GM20431 (cell line): ENCODE measurements around the gene TET3.

Experiments used
- in situ Hi-C: fragments of 300-500 bp; cut with MseI, MboI; formaldehyde crosslinking; loops from one replicate; pipeline ENCODE4 v1.15.0; 2020; ENCODE audit warnings: low sequenced_read_pairs; ENCODE audit not compliant: unreplicated experiment

The TET3 gene

DNA sequence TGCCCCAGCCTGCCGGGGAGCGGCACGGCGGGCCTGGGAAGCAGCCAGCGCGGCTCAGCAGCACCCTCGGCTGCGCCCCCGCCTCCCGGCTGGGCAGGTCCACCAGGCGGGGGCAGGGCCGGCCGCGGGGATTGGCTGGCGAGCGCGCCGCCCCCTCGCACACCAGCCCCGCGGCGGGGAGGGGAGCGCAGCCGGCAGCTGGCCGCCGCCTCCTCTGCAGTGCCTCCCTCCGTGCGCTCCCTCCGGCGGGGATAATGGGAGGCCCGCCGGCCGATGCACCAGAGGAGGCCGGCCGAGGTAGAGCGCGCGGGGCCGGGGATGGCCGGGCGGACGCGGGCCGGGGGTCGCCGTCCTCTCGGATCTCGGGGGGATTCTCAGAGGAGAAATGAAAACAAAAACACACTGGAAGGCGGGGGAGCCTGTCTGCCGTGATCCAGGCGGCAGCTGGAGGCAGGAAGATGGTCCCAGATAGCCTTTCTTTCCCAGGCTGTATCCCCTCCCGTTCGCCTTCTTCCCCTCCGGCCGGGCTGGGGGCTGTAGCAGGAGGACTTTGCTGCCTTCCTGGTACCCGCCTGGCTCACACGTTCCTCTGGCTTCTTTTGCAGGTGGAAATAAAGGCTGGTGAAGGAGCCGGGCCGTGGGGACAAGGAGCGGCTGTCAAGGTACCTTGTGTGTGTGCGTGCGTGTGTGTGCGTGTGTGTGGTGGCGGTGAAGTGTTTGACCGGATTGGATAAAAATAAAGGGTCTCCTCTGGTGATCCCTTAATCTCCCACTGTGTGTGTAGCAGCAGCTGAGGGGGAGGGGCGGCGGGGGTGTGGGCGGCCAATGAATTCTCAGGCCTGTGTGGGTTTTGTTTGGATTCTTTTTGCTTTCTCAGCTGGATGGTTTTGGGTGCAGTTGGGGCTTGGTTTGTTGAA lies 18.1 kb downstream of the TET3 start:
- in situ Hi-C loops: no loop called here

DNA sequence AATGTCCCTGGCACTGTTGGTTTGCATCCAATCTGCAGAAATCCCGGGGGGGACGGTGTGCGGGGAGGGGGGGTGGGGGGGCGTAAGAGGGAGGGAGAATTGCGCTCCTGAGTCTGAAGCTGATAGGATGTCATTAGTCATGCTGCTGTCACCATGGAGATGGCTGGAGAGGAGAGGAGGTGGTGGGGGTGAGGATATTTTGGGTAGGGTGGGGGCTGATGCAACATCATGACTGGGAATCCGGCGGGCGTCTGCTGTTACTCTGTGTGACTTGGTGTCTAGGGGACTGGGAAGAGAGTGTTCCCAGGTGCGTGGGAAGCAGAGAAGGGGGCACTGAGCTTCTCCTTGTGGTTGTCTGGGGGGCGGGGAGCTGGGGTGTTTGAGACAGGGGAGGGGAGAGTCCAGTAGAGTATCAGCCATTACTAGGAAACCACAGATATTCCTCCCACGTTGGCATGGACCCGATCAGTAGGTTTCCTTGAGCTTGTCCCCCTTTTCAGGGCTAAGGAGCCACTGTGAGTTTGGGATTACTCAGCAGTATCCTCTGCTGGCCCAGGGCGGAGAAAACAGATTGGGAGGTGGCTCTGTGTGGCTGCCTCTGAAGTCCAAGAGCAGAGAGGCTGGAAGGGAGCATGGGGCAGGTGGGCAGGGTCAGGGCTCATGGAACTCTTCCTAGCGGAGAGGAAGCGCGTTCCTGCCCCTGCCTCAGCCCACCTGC lies 18.9 kb downstream of the TET3 start:
- in situ Hi-C loops: no loop called here

DNA sequence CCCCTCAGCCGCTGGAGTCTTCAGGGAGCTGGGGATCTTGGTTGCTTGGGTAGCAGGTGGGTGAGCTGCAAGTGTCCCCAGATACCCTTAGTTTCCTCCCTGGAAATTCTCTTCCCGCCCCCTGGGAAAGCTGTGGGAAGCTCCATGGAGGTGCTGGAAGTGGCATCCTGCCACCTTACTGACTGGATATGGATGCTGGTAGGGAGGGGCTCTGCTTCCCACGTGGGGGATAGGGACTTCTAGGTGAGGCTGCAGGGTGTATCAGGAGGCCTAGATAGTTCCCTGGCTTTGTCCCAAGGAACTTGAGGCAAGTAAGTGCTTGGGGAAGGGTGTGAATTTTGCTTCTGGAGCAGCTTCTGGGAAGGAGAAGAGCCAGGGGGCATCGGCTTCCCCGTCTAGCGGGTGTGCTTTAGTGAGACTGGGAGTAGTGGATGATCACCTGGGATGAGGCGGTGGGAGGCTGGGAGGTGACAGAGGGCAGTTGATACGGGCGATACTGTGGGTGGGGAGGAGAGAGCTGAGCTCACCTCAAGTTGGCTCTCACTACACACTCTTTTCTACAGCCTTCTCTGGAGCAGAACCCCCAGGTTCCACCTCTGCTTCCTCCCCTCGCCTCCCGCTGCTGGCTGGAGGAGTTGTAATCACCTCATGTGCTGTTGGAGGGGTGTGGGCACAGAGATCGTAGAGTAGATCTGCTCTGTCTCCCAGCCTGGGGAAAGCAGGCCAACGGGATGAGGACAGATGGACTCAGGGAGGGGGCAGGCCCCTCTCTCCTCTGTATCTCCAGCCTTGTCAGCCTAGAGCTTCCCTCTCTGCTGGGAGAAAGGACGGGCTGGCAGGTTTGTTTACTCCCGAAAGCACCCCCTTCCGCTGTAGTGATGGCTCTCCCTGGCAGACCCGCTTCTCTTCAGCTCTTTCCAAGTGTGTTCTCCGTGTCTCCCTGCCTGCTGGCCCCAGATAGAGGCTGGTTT lies 19.8 kb downstream of the TET3 start:
- in situ Hi-C loops: no loop called here

DNA sequence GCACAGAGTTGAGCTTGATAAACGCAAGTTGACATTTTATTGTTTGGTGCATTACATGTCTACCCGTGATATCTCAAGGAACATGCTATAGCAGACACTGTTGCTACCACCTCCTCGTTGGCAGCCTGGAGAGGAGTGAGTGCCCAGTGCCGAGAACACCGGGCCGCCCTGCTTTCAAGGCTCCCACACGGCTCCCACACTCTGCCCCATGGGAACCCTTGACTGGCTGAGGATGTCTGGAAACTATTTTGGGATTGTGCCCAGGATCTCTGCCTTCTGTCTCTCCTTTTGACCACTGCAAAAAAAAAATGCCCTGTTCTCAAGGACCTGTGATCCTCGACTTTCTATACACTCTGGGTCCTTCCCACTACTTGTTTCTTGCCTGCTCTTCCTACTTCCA lies 21.1 kb downstream of the TET3 start:
- in situ Hi-C loops: no loop called here

DNA sequence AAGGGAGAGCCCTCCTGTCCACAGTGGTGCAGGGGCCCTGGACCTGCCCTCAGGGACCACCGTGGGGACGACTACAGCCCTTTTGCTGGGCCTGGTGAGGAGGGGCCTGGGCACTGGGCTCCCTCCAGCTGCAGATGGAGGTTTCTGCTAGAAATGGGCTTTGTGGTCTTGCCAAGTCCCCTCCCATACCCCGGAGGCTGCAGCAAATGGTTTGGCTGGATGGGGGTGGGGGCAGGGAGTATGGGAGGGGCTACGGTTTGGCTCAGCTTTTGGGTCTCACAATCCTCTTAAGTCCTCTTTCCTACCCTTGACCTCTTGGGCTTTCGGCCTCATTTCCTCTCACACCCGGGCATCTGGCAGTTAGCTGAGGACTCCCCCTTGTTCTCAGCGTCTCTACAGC lies 21.7 kb downstream of the TET3 start:
- in situ Hi-C loops: no loop called here

DNA sequence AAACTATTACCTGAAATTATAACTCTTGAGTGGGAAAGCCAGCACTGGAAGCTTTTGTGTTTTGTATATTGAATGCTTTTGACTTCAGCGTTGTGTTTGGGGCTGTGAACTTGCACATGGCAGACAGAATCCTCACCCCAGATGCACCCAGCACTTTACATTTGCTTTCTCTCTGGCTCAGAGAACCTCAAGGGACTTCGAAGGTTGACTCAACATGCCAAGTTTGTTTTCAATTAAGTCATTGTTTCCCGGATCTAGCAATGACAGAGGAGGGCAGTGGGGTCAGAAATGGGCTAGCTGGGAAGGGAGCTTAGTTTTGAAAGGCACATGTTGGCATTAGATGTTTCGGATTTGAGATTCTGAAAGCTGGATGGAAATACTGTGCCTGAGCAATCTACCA lies 22.4 kb downstream of the TET3 start:
- in situ Hi-C loops: no loop called here

DNA sequence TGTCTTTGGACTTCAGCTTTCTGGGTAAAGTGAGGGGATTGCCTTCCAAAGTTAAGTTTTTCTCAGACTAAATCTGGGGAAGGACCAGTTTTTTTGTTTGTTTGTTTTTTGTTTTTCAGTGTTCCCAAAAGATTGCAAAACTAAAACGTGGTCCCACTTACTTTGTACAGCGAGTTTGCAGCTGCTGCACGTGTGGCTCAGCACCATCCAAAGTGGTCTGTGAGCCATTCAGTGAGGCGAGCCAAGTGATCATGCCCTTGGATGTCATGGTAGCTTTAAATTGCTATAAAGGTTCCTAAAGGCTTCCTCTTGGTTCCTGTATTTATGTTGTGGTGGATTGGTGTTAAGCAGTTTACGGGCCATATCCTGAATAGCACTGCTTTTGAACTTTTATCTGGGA lies 23.0 kb downstream of the TET3 start:
- in situ Hi-C loops: no loop called here

DNA sequence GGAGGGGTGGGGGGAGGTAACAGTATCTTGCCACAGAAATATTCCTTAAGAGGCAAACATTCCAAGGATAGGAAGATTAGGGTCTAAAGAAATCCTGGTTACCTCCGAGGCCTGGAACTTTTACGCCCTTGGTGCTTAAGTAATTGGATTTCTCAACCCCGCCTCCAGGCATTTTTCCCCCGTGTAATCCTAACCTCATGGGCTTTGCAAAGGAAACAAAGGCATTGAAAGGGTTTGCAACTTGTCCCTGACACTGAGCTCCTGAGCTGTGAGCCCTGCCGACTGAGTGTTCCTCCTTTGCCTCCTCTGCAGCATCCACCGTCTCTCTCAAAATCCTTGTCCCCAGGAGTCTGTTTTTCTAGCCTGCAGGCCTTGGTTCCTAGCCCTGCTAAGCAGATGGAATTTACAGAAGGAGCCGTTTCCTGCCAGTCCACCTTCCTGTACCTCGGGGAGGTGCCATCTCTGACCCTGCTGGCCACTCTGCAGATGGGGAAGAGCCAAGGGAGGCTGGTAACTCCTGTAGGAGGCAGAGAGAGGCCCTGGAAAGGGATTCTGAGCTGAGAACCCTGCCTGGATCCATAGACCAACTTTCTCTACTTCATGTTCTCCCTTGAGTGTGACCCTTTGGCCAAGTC lies 24.2 kb downstream of the TET3 start:
- in situ Hi-C loops: no loop called here

DNA sequence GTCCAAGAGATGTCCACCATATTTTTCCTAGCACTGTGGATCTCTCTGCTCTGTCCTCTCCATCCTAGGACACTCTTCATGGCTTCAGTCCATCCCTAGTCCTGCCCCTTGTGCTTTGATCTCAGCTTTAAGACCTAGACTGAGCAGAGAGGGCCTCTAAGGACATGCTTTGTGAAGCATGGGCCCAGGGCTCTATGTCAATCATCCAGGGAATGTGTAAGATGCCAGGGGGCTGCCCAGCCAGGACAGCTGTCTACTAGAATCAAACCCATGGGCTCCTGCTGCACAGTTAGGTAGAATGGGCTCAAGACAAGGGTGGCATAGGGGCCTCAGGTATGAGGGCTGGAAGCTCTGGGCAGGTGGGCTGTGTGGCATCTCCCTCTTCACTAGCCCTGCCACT lies 24.9 kb downstream of the TET3 start:
- in situ Hi-C loops: no loop called here

DNA sequence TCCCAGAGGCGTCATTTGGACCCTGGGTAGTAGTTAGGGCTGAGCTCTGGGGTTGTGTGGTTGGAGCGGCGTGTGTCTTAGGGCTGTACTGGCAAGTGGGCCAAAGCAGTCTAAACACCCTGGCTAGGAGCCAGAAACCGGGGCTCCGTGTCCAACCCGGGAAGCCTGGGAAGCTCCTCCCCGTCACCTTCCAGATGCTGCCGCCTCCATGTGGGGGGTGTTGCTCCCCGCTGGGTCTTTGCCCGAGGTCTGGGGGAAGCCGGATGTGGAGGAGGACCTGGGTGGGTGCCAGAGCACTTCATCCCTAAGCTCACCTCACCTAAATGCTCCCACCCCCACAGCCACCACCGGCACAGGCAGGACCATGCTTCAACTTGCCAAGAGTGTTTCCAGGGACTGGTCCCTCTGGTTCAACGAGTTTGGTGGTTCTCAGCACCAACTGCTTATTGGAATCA lies 25.4 kb downstream of the TET3 start:
- in situ Hi-C loops: no loop called here

DNA sequence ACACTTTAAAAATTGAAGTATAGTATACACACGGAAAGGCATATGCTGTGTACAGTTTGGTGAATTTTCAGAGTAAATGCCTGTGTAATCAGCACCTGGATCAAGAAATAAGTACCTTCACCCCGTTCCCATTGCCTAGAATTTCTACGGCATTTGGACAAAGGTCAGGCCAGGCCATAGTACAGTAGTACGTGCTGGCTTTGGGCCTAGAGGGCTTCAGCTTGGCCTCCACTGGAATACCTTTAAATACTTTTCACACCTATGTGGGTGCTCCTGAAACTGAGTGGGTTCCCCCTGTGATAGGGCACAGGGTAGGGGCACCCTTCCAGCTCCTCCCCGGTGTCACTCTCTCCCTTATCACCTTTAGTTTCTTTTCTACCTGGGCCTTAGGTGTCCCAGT lies 26.5 kb downstream of the TET3 start:
- in situ Hi-C loops: no loop called here

DNA sequence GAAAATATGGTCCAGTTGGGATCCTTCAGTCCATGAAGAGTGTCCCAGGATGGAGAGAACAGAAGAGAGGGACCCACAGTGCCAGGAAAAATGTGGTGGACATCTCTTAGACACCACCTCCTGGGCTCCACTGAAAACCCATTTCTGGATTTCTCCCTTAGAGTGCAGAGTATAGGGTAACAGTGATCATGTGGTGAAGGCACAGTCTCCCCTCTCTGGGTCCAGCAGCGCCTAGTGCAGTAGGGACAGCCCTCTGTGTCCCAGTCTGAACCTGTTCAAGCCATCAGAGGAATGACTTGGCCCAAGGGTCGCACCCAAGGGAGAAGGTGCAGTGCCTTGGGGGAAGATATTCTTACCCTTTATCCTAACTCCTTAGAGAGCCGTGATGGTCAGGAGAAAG lies 30.1 kb downstream of the TET3 start:
- in situ Hi-C loops: no loop called here

DNA sequence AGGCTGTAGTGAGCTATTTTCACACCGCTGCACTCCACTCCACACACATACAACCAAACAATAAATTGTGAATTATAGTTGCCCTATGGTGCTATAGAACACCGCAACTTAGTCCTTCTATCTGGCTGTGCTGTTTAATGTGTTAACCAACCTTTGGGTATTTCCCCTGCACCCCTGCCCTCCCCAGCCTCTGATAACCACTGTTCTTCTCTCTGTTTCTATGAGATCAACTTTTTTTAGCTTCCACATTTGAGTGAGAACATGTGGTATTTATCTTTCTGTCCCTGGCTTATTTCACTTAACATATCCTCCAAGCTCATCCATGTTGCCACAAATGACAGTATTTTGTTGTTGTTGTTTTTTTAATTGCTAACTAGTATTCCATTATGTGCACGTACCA lies 32.5 kb downstream of the TET3 start:
- in situ Hi-C loops: no loop called here

DNA sequence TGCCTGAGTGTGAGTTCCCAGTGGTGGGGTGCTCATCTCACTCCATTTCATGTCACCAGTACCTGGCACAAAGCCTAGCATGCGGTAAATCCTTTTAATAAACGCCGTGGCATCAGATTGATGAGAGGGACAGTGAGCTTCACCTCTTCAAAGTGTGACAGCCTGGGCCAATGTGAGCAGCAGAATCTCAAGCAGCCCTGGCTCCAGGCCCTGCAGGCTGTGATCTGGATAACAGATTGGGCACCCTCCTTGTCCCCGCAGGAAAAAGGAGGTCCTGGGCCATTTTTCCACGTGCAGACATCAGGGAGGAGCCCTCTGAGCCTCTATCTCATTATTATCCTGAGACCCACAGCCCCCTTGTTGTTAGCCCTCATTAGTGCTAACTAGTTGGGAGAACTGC lies 34.8 kb downstream of the TET3 start:
- in situ Hi-C loops: no loop called here

DNA sequence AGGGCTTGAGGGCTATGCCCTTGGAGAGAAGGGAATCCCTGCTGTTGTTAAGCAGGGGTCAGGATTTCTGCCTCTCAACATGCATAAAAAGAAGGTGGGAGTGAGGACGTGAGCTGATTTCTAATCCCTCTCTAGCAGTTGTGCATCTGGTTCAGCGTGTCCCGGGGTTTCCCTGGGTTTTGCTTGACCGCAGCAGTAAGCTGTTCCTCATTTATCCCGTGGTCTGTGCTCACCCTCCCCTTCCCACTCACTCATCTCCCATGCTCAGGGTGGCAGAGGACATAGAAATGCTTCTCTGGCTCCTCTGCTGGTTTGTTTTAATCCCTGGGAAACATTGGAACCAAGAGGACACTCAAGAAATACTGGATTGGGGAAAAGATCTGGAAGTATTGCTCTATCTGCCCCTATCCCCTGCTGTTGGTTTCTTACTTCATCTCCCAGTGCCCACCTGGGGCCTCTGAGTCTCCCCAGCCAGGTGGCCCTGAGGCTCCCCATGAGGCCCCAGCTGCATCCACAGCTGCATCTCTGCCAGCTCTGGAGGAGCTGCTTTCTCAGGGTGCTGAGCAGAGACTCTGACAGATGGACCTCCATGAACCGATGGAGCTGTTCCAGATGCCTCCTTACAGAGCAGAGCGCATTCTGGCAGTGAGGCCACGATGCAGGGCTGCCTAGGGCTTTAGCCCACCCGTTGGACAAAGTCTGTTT lies 36.1 kb downstream of the TET3 start:
- in situ Hi-C loops: no loop called here

DNA sequence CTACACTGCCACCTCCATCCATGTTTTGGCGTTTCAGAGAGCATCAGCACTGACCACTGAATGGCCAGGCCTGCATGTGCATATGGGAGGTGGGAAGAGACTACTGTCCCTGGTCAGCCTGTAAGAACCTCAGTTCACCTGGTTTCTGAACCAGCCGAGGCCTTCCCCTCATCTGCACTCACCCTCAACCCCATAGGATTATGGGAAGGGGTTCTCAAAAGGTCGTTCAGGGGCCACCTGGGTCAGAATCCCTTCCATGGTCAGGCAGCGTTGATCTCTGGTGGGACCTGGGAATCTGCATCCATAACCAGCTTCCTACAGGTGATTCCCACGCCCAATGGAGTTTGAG lies 36.7 kb downstream of the TET3 start:
- in situ Hi-C loops: no loop called here

DNA sequence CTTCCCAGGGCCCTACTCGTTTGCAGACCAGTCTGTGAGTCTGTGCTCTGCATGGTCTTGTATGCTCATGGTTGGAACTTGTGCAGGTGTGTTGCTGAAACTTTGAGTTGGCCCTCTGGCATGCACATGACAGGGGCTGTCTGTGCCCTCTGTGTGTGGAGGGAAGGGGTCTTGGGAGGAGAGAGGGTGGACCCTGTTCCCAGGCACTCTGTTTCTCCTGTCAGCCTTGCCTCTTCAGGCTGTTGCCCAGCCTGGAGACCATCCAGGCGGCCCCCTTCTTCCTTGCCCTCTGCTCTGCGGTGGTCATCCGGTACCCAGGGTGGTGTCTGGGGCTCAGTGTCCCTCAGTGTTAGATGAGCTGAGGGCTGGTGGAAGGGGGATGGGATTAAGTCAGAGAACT lies 39.5 kb downstream of the TET3 start:
- in situ Hi-C loops: no loop called here

DNA sequence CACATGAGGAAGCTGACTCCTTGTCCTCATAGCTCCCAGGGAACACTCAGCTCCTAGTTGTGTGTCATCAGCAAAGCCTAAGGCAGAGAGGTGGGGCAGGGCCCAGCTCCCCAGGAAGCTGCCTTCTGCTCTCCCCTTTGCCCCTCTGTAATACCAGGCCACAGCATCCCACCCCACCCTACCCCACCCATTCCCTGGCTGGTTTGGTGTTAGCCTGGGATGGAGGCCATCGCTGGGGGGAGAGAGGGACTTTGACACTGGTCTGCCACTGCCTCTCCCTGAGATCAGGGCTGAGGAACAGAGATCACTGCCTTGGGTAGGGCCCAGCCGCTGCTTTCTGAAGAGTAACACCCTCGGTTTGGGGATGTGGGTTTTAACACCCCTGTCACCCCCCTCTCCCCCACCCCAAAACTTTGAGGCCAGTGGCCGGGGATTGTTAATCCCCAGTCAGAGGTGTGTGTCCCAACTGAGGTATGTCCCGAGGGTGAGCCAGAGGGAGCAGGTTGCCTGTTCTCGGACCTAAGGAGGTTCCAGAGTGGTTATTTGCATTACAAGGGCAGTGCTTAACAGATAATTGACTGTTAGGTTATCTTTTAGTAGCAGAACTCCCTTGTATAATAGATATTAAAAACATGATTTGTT lies 41.4 kb downstream of the TET3 start:
- in situ Hi-C loops: no loop called here

DNA sequence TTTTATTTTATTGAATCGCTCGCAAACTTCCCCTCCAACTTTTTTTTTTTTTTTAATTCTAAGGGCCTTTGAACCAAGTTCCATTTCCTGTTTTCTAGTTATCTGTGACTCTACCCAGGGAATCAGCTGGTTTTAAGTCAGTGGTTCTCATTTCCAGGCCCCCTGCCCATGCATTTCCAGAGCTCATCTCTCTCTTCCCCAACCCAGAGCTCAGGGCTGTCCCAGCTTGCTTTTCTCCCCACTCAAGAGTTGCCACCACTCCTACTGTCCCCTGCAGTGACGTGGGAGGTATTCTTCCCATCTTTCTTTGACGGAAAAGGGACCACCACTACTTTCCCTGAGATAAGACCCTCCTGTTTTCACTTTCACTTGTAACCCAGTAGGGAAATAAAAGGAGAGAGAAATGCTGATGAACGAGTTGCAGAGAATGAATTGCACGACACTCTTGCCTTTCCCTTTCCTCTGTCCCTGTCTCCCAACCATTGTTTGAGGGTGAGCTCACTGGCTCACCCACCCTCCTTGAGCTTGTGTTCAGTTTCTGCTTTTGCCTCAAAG lies 42.1 kb downstream of the TET3 start:
- in situ Hi-C loops: no loop called here
